Measurements from ENCODE around the gene FBXW2.
"Not testable (repeated sequence)": the region's sequence is repeated elsewhere in the genome, so short reads cannot be mapped to it uniquely, and the experiment has no call there.

The FBXW2 gene

GRCh38 chr9:120792898-120793765 is at the start of gene FBXW2:
Gene FBXW2, minus strand, starts transcription at chr9:120793416. Its CDS starts 5,158 bp downstream, at chr9:120788258.
- peak; percentile 83 for DNase-seq

GRCh38 chr9:120841930-120842684 is 48.9 kb upstream of the FBXW2 start:
- DNase-seq: no peak

GRCh38 chr9:120839146-120839545 is 45.9 kb upstream of the FBXW2 start:
- DNase-seq: no peak

- DNase-seq: no peak
Measured at GRCh38 chr9:120837921-120838320, 44.7 kb upstream of the FBXW2 start.

- no peak for DNase-seq
Measured at GRCh38 chr9:120833325-120833724, 40.1 kb upstream of the FBXW2 start.

GRCh38 chr9:120832807-120833206 is 39.6 kb upstream of the FBXW2 start:
- DNase-seq: no peak

GRCh38 chr9:120830865-120831264 is 37.6 kb upstream of the FBXW2 start:
- DNase-seq: no peak

GRCh38 chr9:120830151-120830550 is 36.9 kb upstream of the FBXW2 start:
- no peak for DNase-seq

GRCh38 chr9:120829650-120830049 is 36.4 kb upstream of the FBXW2 start:
- no peak for DNase-seq

- no peak for DNase-seq
Measured at GRCh38 chr9:120820095-120820494, 26.9 kb upstream of the FBXW2 start.

GRCh38 chr9:120818595-120818994 is 25.4 kb upstream of the FBXW2 start:
- no peak for DNase-seq

- no peak for DNase-seq
Measured at GRCh38 chr9:120815075-120815474, 21.9 kb upstream of the FBXW2 start.

- no peak for DNase-seq
Measured at GRCh38 chr9:120808931-120809330, 15.7 kb upstream of the FBXW2 start.

GRCh38 chr9:120807607-120808379 is 14.6 kb upstream of the FBXW2 start:
- no peak for DNase-seq

GRCh38 chr9:120804784-120805363 is 11.7 kb upstream of the FBXW2 start:
- not testable (repeated sequence) for DNase-seq

GRCh38 chr9:120801441-120801840 is 8.2 kb upstream of the FBXW2 start:
- no peak for DNase-seq

GRCh38 chr9:120791161-120791560 is 2.1 kb downstream of the FBXW2 start:
- no peak for DNase-seq

- no peak for DNase-seq
Measured at GRCh38 chr9:120787933-120788332, 5.3 kb downstream of the FBXW2 start.

- DNase-seq: no peak
Measured at GRCh38 chr9:120783602-120784047, 9.6 kb downstream of the FBXW2 start.

GRCh38 chr9:120781236-120781635 is 12.0 kb downstream of the FBXW2 start:
- no peak for DNase-seq

GRCh38 chr9:120780367-120780766 is 12.8 kb downstream of the FBXW2 start:
- DNase-seq: no peak

- no peak for DNase-seq
Measured at GRCh38 chr9:120779227-120779626, 14.0 kb downstream of the FBXW2 start.

- no peak for DNase-seq
Measured at GRCh38 chr9:120778758-120779157, 14.5 kb downstream of the FBXW2 start.

All from NK-92 treated with Interleukin-12 subunit alpha and Interleukin-12 subunit beta, amount 100 ng/mL, for 24 hours (cell line).